ENCODE results near the gene TICRR. TPM values are rescaled to one million over a fixed set of nuclear protein-coding genes. Genes with fewer than 3 reads are reported as not detected.

TICRR gene
- total and polyA plus RNA-seq, 2 of the 4 experiments (the other 2 are of a cell fraction), result 3.0 to 4.2 TPM

DNA sequence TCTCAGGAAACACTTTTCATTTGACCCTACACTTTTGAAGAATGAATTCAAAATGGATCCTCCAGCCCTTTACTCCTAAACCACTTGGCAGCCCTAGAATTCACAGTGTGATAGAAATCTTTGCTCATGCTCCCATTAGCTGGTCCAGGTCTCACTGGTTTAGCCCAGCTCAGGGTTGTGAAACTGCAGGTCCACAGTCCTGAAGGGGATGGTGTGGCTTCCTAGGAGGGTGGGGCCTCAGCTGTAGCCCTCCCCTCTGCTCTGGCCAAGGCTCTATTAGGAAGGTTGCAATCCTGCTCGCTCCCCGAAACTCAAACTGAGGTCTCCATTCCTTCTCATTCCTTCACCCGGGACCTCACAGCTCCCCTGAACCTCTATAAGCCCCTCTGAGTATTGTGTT, 21.6 kb upstream of the TICRR start:
- H4K5ac ChIP-seq (ENCODE audit: low read depth, low read length), result no peak overlapping the region
- H2BK20ac ChIP-seq (ENCODE audit: low read depth, low read length), result no peak overlapping the region
- H3K4me2 ChIP-seq (ENCODE audit: low read depth, low read length), result no peak overlapping the region
- H4K20me1 ChIP-seq (ENCODE audit: insufficient read depth, low read length), result no peaks in the 10 kb centered on the region
- DNase-seq (no peak), ATAC-seq (ENCODE audit: low read depth) (no peak)
- H3K23ac ChIP-seq (ENCODE audit: low read depth, low read length), result no peak overlapping the region
- H3K18ac ChIP-seq (ENCODE audit: low read depth, low read length), result no peak overlapping the region
- no peak overlapping the region for H3K14ac ChIP-seq (replicated peaks; ENCODE audit: low read depth, low read length)
- peaks cover 20% of the 10 kb centered on the region for H3K27me3 ChIP-seq (ENCODE audit: control insufficient read depth, insufficient read depth, low read length)
- H3K36me3 ChIP-seq (ENCODE audit: control insufficient read depth, insufficient read depth, low read length), result no peaks in the 10 kb centered on the region
- H2BK5ac ChIP-seq (ENCODE audit: low read depth, low read length, poor library complexity, severe bottlenecking), result no peak overlapping the region
- H3K4me3 ChIP-seq (ENCODE audit: insufficient read depth, low read depth, low read length), result no peak overlapping the region
- H2AK9ac ChIP-seq (replicated peaks; ENCODE audit: low read depth, low read length, poor library complexity), result no peak overlapping the region
- no CpG with 5 or more reads among the region's 3 CpGs for WGBS, 2 experiments (ENCODE audit: extremely low coverage in 2 of 2, insufficient read length in 1 of 2)
- no peaks in the 10 kb centered on the region for H3K79me1 ChIP-seq (ENCODE audit: low read depth in 1 of 2, low read length in 2 of 2)
- no peak overlapping the region for H2AFZ ChIP-seq (replicated peaks; ENCODE audit: low read length, poor library complexity)
- TF ChIP-seq FOS (IDR thresholded peaks at IDR 0.05; ENCODE audit: low read depth, low read length) (no peak), NFE2L2 (IDR thresholded peaks at IDR 0.05; ENCODE audit: low read depth, low read length) (no peak), RCOR1 (IDR thresholded peaks at IDR 0.05; ENCODE audit: insufficient replicate concordance, low read length) (no peak), MAZ (IDR thresholded peaks at IDR 0.05; ENCODE audit: borderline replicate concordance, low read depth, low read length) (no peak), CHD1 (IDR thresholded peaks at IDR 0.05; ENCODE audit: low read depth, low read length) (no peak), SMC3 (IDR thresholded peaks at IDR 0.05; ENCODE audit: low read depth, low read length) (no peak), RAD21 (IDR thresholded peaks at IDR 0.05; ENCODE audit: low read length) (no peak), MXI1 (IDR thresholded peaks at IDR 0.05; ENCODE audit: borderline replicate concordance, low read depth, low read length) (no peak), POLR2A (IDR thresholded peaks at IDR 0.05; ENCODE audit: low read depth, low read length) (no peak)
- TF ChIP-seq, protein P1, sequence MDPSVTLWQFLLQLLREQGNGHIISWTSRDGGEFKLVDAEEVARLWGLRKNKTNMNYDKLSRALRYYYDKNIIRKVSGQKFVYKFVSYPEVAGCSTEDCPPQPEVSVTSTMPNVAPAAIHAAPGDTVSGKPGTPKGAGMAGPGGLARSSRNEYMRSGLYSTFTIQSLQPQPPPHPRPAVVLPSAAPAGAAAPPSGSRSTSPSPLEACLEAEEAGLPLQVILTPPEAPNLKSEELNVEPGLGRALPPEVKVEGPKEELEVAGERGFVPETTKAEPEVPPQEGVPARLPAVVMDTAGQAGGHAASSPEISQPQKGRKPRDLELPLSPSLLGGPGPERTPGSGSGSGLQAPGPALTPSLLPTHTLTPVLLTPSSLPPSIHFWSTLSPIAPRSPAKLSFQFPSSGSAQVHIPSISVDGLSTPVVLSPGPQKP (IDR thresholded peaks at IDR 0.05; ENCODE audit: borderline replicate concordance, low read depth, low read length), result no peak
- TF ChIP-seq, protein P2, sequence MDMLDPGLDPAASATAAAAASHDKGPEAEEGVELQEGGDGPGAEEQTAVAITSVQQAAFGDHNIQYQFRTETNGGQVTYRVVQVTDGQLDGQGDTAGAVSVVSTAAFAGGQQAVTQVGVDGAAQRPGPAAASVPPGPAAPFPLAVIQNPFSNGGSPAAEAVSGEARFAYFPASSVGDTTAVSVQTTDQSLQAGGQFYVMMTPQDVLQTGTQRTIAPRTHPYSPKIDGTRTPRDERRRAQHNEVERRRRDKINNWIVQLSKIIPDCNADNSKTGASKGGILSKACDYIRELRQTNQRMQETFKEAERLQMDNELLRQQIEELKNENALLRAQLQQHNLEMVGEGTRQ (IDR thresholded peaks at IDR 0.05; ENCODE audit: low read depth, low read length), result no peak
- TF ChIP-seq, protein P3, sequence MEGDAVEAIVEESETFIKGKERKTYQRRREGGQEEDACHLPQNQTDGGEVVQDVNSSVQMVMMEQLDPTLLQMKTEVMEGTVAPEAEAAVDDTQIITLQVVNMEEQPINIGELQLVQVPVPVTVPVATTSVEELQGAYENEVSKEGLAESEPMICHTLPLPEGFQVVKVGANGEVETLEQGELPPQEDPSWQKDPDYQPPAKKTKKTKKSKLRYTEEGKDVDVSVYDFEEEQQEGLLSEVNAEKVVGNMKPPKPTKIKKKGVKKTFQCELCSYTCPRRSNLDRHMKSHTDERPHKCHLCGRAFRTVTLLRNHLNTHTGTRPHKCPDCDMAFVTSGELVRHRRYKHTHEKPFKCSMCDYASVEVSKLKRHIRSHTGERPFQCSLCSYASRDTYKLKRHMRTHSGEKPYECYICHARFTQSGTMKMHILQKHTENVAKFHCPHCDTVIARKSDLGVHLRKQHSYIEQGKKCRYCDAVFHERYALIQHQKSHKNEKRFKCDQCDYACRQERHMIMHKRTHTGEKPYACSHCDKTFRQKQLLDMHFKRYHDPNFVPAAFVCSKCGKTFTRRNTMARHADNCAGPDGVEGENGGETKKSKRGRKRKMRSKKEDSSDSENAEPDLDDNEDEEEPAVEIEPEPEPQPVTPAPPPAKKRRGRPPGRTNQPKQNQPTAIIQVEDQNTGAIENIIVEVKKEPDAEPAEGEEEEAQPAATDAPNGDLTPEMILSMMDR (conservative IDR thresholded peaks at IDR 0.05; ENCODE audit: low read depth, low read length), result no peak
- ChIA-PET POLR2A (ENCODE audit: unreplicated experiment) (no interaction called here), CTCF (no interaction called here)
- dilution Hi-C loops (cut with HindIII; ENCODE audit: low sequenced_read_pairs, unreplicated experiment), result no loop called here
- no TSS peak for BruUV-seq (replicated peaks)
- no peak overlapping the region for H2AK5ac ChIP-seq (ENCODE audit: low read depth, low read length)
- H3K9me1 ChIP-seq (ENCODE audit: insufficient read depth, low read length), result no peaks in the 10 kb centered on the region
- H3K4ac ChIP-seq (ENCODE audit: low read depth, low read length), result no peak overlapping the region
- H2BK15ac ChIP-seq (ENCODE audit: low read depth, low read length), result no peak overlapping the region
- no peaks in the 10 kb centered on the region for H3K9me3 ChIP-seq (ENCODE audit: control insufficient read depth, insufficient read depth, low read length)
- H3K4me1 ChIP-seq (ENCODE audit: control insufficient read depth, insufficient read depth, low read length), result no peaks in the 10 kb centered on the region
- no peak overlapping the region for H3K27ac ChIP-seq (ENCODE audit: insufficient read depth, low read length)
- H3K9ac ChIP-seq (ENCODE audit: low read depth, low read length), result no peak overlapping the region
- no peak overlapping the region for H4K91ac ChIP-seq (ENCODE audit: insufficient read depth, low read depth, low read length)
- H2BK120ac ChIP-seq (ENCODE audit: low read depth, low read length), result no peak overlapping the region
- in situ Hi-C loops (cut with MboI; ENCODE audit: low sequenced_read_pairs), result no loop called here
- no peak overlapping the region for H3K56ac ChIP-seq (ENCODE audit: extremely low read depth, insufficient read depth, low read length)
- no peak overlapping the region for H4K8ac ChIP-seq (ENCODE audit: low read depth in 2 of 2, low read length in 2 of 2)
- intact Hi-C loops (cut with micrococcal nuclease), result no loop called here
